OCI-LY3 (cell line): ENCODE measurements around the gene PTPRT.

ENCODE experiments used
- H2AFZ ChIP-seq: fragments of 200-600, 300-600 bp; shearing (Covaris generic); 2 replicates; pipeline ENCODE4 v1.6.0; 2014; ENCODE audit warnings: antibody characterized with exemption, low read depth, low read length
- H3K27ac ChIP-seq: fragments of 200-600, 300-600 bp; sonication (generic); 2 replicates; pipeline ENCODE4 v1.5.1; 2014; ENCODE audit warnings: mild to moderate bottlenecking, low read length, moderate library complexity, mixed read lengths
- H3K27me3 ChIP-seq: fragments of 200-600, 300-600 bp; sonication (generic); 2 replicates; pipeline ENCODE4 v1.6.1; 2014; ENCODE audit warnings: low read depth, low read length, mixed read lengths
- H3K36me3 ChIP-seq: fragments of 200-600, 300-600 bp; sonication (generic); replicated peaks from 2 replicates; pipeline ENCODE3; 2014; ENCODE audit warnings: low read depth, low read length, mixed read lengths
- H3K4me1 ChIP-seq: fragments of 300-600, 200-600 bp; sonication (generic); 2 replicates; pipeline ENCODE4 v1.6.1; 2014; ENCODE audit warnings: low read length, mixed read lengths
- H3K4me2 ChIP-seq: fragments of 200-600, 300-600 bp; sonication (generic); 2 replicates; pipeline ENCODE4 v1.6.1; 2014; ENCODE audit warnings: low read length, mixed read lengths
- H3K4me3 ChIP-seq: fragments of 300-600, 200-600 bp; sonication (generic); 2 replicates; pipeline ENCODE4 v1.5.1; 2014; ENCODE audit warnings: antibody characterized with exemption, mild to moderate bottlenecking, low read length, moderate library complexity
- H3K79me2 ChIP-seq: fragments of 300-600, 200-600 bp; shearing (Covaris generic); 2 replicates; pipeline ENCODE4 v1.6.1; 2014; ENCODE audit warnings: mild to moderate bottlenecking, low read length, mixed read lengths
- H3K9ac ChIP-seq: fragments of 300-600, 200-600 bp; shearing (Covaris generic); 2 replicates; pipeline ENCODE4 v1.6.0; 2014; ENCODE audit warnings: mild to moderate bottlenecking, low read length, moderate library complexity
- H3K9me3 ChIP-seq: fragments of 200-600, 300-600 bp; shearing (Covaris generic); 2 replicates; pipeline ENCODE4 v1.6.1; 2014; ENCODE audit warnings: low read length, mixed read lengths; ENCODE audit not compliant: insufficient read depth
- H4K20me1 ChIP-seq: fragments of 200-600, 300-600 bp; sonication (generic); 2 replicates; pipeline ENCODE4 v1.6.1; 2016; ENCODE audit warnings: low read length, mixed read lengths; ENCODE audit not compliant: insufficient read depth
- EZH2phosphoT487 ChIP-seq: fragments of 200-600 bp; shearing (Covaris generic); IDR thresholded peaks from 2 replicates; pipeline ENCODE4 v1.6.1; 2018; ENCODE audit warnings: antibody characterized with exemption, mixed run types, low read depth
- TF ChIP-seq, protein P1 (sequence below): fragments of 200-600, 300-600 bp; sonication (generic); IDR thresholded peaks from 2 replicates; pipeline ENCODE4 v1.5.1; 2014; ENCODE audit warnings: antibody characterized with exemption, low read length, low read depth

Gene PTPRT

DNA sequence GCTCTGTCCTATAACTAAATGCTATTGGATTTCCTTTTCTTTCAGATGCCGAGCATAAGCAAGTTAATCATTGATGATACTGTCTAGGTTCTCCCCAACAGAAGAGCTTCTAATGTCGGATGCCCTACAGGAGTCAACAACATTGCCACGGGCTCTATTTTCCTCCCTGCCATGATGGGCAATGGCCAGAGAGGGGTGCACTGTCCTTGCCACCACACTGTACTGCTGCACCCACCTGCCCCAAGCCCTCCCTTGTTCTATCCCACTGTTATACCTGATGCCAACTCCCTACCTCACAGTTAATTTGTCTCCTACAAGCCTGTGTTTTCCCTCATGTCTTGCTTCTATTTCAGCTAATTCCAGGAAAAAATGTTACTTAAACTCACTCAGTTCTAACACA is 797.9 kb downstream of the PTPRT start:
- no peak overlapping the region for H3K4me3 ChIP-seq
- peaks cover 17% of the 10 kb centered on the region; the same call in 1 of the 2 replicates for H3K27me3 ChIP-seq
- no peaks in the 10 kb centered on the region for H3K79me2 ChIP-seq
- H3K9ac ChIP-seq = no peak overlapping the region
- no peaks in the 10 kb centered on the region for H3K4me1 ChIP-seq
- H3K4me2 ChIP-seq = no peak overlapping the region
- no peak overlapping the region for H2AFZ ChIP-seq
- no peaks in the 10 kb centered on the region for H3K36me3 ChIP-seq
- no peaks in the 10 kb centered on the region for H4K20me1 ChIP-seq
- no peaks in the 10 kb centered on the region for H3K9me3 ChIP-seq
- TF ChIP-seq EZH2phosphoT487 = no peak
- TF ChIP-seq, protein P1, sequence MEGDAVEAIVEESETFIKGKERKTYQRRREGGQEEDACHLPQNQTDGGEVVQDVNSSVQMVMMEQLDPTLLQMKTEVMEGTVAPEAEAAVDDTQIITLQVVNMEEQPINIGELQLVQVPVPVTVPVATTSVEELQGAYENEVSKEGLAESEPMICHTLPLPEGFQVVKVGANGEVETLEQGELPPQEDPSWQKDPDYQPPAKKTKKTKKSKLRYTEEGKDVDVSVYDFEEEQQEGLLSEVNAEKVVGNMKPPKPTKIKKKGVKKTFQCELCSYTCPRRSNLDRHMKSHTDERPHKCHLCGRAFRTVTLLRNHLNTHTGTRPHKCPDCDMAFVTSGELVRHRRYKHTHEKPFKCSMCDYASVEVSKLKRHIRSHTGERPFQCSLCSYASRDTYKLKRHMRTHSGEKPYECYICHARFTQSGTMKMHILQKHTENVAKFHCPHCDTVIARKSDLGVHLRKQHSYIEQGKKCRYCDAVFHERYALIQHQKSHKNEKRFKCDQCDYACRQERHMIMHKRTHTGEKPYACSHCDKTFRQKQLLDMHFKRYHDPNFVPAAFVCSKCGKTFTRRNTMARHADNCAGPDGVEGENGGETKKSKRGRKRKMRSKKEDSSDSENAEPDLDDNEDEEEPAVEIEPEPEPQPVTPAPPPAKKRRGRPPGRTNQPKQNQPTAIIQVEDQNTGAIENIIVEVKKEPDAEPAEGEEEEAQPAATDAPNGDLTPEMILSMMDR = no peak
- no peak overlapping the region for H3K27ac ChIP-seq

DNA sequence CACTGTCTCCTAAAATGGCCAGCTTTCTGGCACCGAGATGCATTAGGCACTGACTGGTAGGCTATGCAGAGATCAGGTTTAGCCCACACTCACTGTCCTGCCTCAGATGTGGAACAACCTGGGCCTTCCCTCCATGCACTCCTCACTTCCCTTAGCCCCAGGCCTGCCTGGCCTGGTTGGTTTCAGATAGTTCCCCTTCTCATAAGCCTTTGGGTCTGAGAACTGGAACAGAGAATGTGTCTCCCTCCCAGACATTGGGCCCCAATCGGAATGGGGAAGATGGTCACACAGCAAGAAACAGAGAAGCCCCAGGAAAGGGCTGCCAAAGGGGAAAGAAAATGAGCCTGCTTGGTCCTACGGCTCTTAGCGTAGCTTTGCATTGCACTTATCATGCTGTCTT is 809.4 kb downstream of the PTPRT start:
- no peak overlapping the region for H3K4me2 ChIP-seq
- TF ChIP-seq EZH2phosphoT487 = no peak
- TF ChIP-seq, protein P1 = no peak
- no peaks in the 10 kb centered on the region for H3K4me1 ChIP-seq
- no peaks in the 10 kb centered on the region for H3K36me3 ChIP-seq
- peaks cover 11% of the 10 kb centered on the region; the same call in 1 of the 2 replicates for H3K27me3 ChIP-seq
- H3K27ac ChIP-seq = no peak overlapping the region
- H3K9ac ChIP-seq = no peak overlapping the region
- H4K20me1 ChIP-seq = no peaks in the 10 kb centered on the region
- H3K4me3 ChIP-seq = no peak overlapping the region
- no peaks in the 10 kb centered on the region for H3K79me2 ChIP-seq
- no peak overlapping the region for H2AFZ ChIP-seq
- H3K9me3 ChIP-seq = no peaks in the 10 kb centered on the region

DNA sequence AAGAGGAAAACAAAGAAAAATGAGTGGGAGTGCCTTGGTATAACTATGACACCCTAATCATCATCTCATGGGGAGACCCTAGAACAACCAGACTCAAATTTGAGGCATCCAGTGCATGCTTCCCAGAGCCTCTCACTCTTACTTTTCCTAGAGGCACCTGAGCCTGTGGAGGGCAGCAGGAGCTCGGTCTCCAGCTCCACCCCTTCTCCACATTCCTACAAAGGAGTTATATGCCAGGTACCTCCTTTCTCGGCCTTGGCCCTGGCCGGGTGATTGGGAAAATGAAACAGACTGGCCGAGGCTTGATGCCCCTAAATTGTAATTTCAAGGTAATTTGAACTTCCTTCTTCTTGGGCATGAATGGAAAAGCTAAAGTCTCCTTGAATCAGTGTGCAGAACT is 810.3 kb downstream of the PTPRT start:
- Histone ChIP-seq H4K20me1 (no peaks in the 10 kb centered on the region), H3K79me2 (no peaks in the 10 kb centered on the region), H3K4me3 (no peak overlapping the region), H3K9ac (no peak overlapping the region), H3K4me2 (no peak overlapping the region), H3K9me3 (no peaks in the 10 kb centered on the region), H2AFZ (no peak overlapping the region), H3K27me3 (peaks cover 11% of the 10 kb centered on the region; the same call in 1 of the 2 replicates), H3K27ac (no peak overlapping the region), H3K36me3 (no peaks in the 10 kb centered on the region), H3K4me1 (no peaks in the 10 kb centered on the region)
- no peak for TF ChIP-seq EZH2phosphoT487

DNA sequence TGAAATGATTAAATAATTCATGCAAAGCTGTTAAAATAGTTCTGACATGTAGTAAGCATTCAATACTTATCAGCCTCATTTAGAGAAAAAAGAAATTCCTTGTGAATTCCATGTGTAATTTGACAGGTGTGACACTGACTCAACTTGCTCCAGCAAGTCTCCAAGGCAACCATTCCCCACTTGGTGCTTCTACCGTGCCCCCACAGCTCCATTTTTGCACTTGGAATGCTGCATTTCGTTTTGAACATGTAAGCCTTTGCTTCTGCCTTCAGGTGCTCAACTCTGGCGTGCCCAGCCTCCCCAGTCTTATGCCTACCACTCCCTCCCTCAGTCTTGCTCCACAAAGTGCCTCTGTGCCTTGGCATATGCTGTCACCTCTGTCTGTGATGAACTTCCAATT is 810.9 kb downstream of the PTPRT start:
- Histone ChIP-seq H3K27ac (no peak overlapping the region), H3K36me3 (no peaks in the 10 kb centered on the region), H4K20me1 (no peaks in the 10 kb centered on the region), H3K79me2 (no peaks in the 10 kb centered on the region), H3K4me2 (no peak overlapping the region), H3K27me3 (peaks cover 11% of the 10 kb centered on the region; the same call in 1 of the 2 replicates), H3K9ac (no peak overlapping the region), H3K4me3 (no peak overlapping the region), H3K9me3 (no peaks in the 10 kb centered on the region), H2AFZ (no peak overlapping the region), H3K4me1 (no peaks in the 10 kb centered on the region)
- TF ChIP-seq EZH2phosphoT487 = no peak
- TF ChIP-seq, protein P1 = no peak

DNA sequence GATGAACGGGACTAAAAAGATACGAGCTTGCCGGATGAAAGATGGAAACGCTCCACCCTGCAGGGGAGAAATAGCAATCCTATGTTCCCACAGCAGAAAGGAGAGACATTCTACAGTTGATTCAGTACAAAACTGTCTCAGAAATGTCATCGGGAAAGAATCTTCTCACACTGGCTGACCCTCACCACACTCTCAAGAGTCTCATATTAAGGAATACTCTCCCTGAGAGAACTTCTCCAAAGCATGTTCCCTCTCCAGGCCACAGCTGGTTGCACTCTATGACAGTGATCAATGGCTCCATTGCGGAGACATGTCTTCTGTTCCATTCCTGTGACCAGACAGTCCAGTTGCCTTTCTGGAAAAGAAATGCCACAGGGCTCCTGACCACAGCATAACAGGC is 813.6 kb downstream of the PTPRT start:
- Histone ChIP-seq H2AFZ (no peak overlapping the region), H3K9me3 (no peaks in the 10 kb centered on the region), H3K4me2 (no peak overlapping the region), H3K27me3 (peaks cover 16% of the 10 kb centered on the region; the same call in 1 of the 2 replicates), H3K4me1 (no peaks in the 10 kb centered on the region), H3K27ac (no peak overlapping the region), H3K4me3 (no peak overlapping the region), H3K36me3 (no peaks in the 10 kb centered on the region), H4K20me1 (no peaks in the 10 kb centered on the region), H3K79me2 (no peaks in the 10 kb centered on the region), H3K9ac (no peak overlapping the region)
- TF ChIP-seq, protein P1 = no peak
- no peak for TF ChIP-seq EZH2phosphoT487
